Peyer's patch (tissue), 4 donors: ENCODE measurements around the gene OLFM1.

Experiments
- POLR2A ChIP-seq, 2 donors: fragments of 450-650 bp; IDR thresholded peaks; one replicate each; pipeline ENCODE4 v1.5.1; 2017; ENCODE audit warnings: antibody characterized with exemption in 2 of 2, mild to moderate bottlenecking in 2 of 2, moderate library complexity in 2 of 2
- TF ChIP-seq, protein P1 (sequence below), 6 experiments: fragments of 450-650 bp in 4 of 6; fragments of 200-600 bp in 2 of 6; sonication (generic) in 1 of 6; IDR thresholded peaks; one replicate each; pipeline ENCODE4 v1.5.1; 2017 to 2019; ENCODE audit warnings: antibody characterized with exemption in 6 of 6, mild to moderate bottlenecking in 3 of 6, moderate library complexity in 1 of 6

DNA sequence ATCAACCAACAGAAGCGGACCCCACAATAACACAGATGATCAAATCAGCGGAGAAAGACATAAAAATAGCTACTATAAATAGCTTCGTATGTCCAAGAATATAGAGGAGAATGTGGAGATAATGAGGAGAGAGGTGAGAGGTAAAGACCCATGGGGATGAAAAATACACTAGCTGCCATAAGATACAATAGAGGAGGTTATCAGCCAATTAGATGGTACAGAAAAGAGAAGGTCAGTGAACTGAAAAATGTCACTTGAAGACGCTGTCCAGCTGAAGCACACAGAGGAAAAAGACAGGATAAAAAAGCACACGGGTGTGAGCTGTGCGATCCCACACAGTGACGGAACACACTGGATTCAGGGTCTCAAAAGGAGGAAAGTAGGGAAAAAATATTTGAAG lies 73.4 kb downstream of the OLFM1 start:
- TF ChIP-seq, protein P1, sequence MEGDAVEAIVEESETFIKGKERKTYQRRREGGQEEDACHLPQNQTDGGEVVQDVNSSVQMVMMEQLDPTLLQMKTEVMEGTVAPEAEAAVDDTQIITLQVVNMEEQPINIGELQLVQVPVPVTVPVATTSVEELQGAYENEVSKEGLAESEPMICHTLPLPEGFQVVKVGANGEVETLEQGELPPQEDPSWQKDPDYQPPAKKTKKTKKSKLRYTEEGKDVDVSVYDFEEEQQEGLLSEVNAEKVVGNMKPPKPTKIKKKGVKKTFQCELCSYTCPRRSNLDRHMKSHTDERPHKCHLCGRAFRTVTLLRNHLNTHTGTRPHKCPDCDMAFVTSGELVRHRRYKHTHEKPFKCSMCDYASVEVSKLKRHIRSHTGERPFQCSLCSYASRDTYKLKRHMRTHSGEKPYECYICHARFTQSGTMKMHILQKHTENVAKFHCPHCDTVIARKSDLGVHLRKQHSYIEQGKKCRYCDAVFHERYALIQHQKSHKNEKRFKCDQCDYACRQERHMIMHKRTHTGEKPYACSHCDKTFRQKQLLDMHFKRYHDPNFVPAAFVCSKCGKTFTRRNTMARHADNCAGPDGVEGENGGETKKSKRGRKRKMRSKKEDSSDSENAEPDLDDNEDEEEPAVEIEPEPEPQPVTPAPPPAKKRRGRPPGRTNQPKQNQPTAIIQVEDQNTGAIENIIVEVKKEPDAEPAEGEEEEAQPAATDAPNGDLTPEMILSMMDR (IDR thresholded peaks at IDR 0.05): no peak
- TF ChIP-seq POLR2A (IDR thresholded peaks at IDR 0.05): no peak
